K562 (cell line): ENCODE data around the gene ATAD3C. TPM values are rescaled to one million over a fixed set of nuclear protein-coding genes. Genes with fewer than 3 reads are reported as not detected.

Experiments used
- HNRNPUL1 ChIP-seq: fragments of 200-400 bp; formaldehyde crosslinking; IDR thresholded peaks from 2 replicates; pipeline ENCODE4 v1.6.1; 2017; ENCODE audit warnings: low read length
- KDM1A ChIP-seq, 2 experiments: fragments of 450-650 bp; IDR thresholded peaks; 2 replicates each; pipeline ENCODE4 v1.6.1; 2016; ENCODE audit warnings: mild to moderate bottlenecking in 2 of 2
- KLF16 ChIP-seq: IDR thresholded peaks from 2 replicates; pipeline ENCODE4 v1.6.1; 2016; ENCODE audit warnings: antibody characterized with exemption
- L3MBTL2 ChIP-seq: fragments of 450-650 bp; IDR thresholded peaks from 2 replicates; pipeline ENCODE4 v1.6.1; 2016; ENCODE audit warnings: mild to moderate bottlenecking, moderate library complexity
- MXD1 ChIP-seq: fragments of 250-450 bp; sonication (Bioruptor Pico); IDR thresholded peaks from 2 replicates; pipeline ENCODE4 v1.8.0; 2021; ENCODE audit warnings: borderline replicate concordance, mild to moderate bottlenecking, moderate library complexity; ENCODE audit not compliant: poor library complexity, severe bottlenecking
- STAT5A ChIP-seq: IDR thresholded peaks from 2 replicates; pipeline ENCODE4 v1.6.1; 2012; ENCODE audit warnings: low read length, inconsistent platforms, borderline replicate concordance
- TCF3 ChIP-seq: sonication (generic); formaldehyde crosslinking; IDR thresholded peaks from 2 replicates; pipeline ENCODE4 v1.4.0; 2020; ENCODE audit warnings: mild to moderate bottlenecking, missing genetic modification reagents
- TOE1 ChIP-seq, 2 experiments: fragments of 450-650 bp in 1 of 2; sonication (generic) in 1 of 2; formaldehyde crosslinking in 1 of 2; IDR thresholded peaks; 2 replicates each; pipeline versions ENCODE4 v1.7.1 to v1.8.0; 2016 to 2022; ENCODE audit warnings: borderline replicate concordance in 2 of 2, mild to moderate bottlenecking in 2 of 2, antibody characterized with exemption in 1 of 2, inconsistent platforms in 1 of 2, low read depth in 1 of 2, missing genetic modification reagents in 1 of 2, moderate library complexity in 1 of 2
- ZNF280B ChIP-seq: fragments of 250-450 bp; sonication (Bioruptor Pico); IDR thresholded peaks from 2 replicates; pipeline ENCODE4 v1.5.1; 2021; ENCODE audit warnings: mild to moderate bottlenecking
- ZNF696 ChIP-seq: fragments of 250-450 bp; sonication (Bioruptor Pico); conservative IDR thresholded peaks from 2 replicates; pipeline ENCODE4 v1.4.0; 2020; ENCODE audit warnings: mild to moderate bottlenecking, moderate library complexity
- polyA plus RNA-seq, 8 experiments: library from polyadenylated mRNA; depleted of rRNA in 4 of 8; stranded (reverse) in 5 of 8; unstranded in 3 of 8; fragments of >200 nt; fragmentation: Nextera tagmentation in 2 of 8; fragmentation: Illumina TruSeq in 1 of 8; extraction: Ambion mirVana in 2 of 8; extraction: Trizol in 1 of 8; gene quantifications; 2 replicates each; pipeline versions ENCODE4 v1.2.1 to v1.2.3, GENCODE V29; 2011 to 2014; ENCODE audit warnings: inconsistent platforms in 1 of 8, missing spikeins in 1 of 8
- total RNA-seq, 7 experiments: library from RNA; depleted of rRNA in 6 of 7; stranded (reverse); fragments of >200 nt in 6 of 7; fragmentation: Illumina TruSeq in 2 of 7; extraction: Trizol in 2 of 7; gene quantifications; 2 replicates each; pipeline versions ENCODE4 v1.2.1 to v1.2.3, GENCODE V29; 2011 to 2021; ENCODE audit warnings: low replicate concordance in 1 of 7
- TF ChIP-seq, protein P1 (sequence below): fragments of 250-450 bp; sonication (Bioruptor Pico); IDR thresholded peaks from 2 replicates; pipeline ENCODE4 v1.9.0; 2021; ENCODE audit warnings: mild to moderate bottlenecking, inconsistent platforms
- TF ChIP-seq, protein P2 (sequence below): fragments of 450-650 bp; IDR thresholded peaks from 2 replicates; pipeline ENCODE4 v1.6.1; 2016; ENCODE audit warnings: missing biosample characterization, missing genetic modification characterization
- TF ChIP-seq, protein P3 (sequence below): sonication (generic); formaldehyde crosslinking; IDR thresholded peaks from 2 replicates; pipeline ENCODE4 v1.8.0; 2023; ENCODE audit warnings: mild to moderate bottlenecking, missing genetic modification reagents
- TF ChIP-seq, protein P4 (sequence below): sonication (generic); formaldehyde crosslinking; IDR thresholded peaks from 2 replicates; pipeline ENCODE4 v1.8.1; 2023; ENCODE audit warnings: mild to moderate bottlenecking, missing genetic modification reagents

ATAD3C gene
- total and polyA plus RNA-seq, 9 of the 15 experiments (the other 6 are each of a cell fraction or from before 2014, with no cell fraction given), result 0.03 to 0.18 TPM; not detected in 7

- TF ChIP-seq, protein P1, sequence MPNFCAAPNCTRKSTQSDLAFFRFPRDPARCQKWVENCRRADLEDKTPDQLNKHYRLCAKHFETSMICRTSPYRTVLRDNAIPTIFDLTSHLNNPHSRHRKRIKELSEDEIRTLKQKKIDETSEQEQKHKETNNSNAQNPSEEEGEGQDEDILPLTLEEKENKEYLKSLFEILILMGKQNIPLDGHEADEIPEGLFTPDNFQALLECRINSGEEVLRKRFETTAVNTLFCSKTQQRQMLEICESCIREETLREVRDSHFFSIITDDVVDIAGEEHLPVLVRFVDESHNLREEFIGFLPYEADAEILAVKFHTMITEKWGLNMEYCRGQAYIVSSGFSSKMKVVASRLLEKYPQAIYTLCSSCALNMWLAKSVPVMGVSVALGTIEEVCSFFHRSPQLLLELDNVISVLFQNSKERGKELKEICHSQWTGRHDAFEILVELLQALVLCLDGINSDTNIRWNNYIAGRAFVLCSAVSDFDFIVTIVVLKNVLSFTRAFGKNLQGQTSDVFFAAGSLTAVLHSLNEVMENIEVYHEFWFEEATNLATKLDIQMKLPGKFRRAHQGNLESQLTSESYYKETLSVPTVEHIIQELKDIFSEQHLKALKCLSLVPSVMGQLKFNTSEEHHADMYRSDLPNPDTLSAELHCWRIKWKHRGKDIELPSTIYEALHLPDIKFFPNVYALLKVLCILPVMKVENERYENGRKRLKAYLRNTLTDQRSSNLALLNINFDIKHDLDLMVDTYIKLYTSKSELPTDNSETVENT (CRISPR knock-in tag), result no peak
- TF ChIP-seq L3MBTL2, result 0 out of 2 replicates have a peak, but pooled peaks have one; percentile 60
- no peak for TF ChIP-seq HNRNPUL1
- TF ChIP-seq KDM1A (IDR thresholded peaks at IDR 0.05), result no peak
- TF ChIP-seq TOE1 (IDR thresholded peaks at IDR 0.05; ENCODE audit: borderline replicate concordance), result peak; percentile 23; the same call in 1 of the 2 replicates
- 0 out of 2 replicates have a peak, but pooled peaks have one; percentile 29 for TF ChIP-seq TOE1 (CRISPR knock-in tag; IDR thresholded peaks at IDR 0.05; ENCODE audit: borderline replicate concordance, low read depth)
- TF ChIP-seq ZNF280B, result no peak
- no peak for TF ChIP-seq STAT5A
- TF ChIP-seq, protein P2, sequence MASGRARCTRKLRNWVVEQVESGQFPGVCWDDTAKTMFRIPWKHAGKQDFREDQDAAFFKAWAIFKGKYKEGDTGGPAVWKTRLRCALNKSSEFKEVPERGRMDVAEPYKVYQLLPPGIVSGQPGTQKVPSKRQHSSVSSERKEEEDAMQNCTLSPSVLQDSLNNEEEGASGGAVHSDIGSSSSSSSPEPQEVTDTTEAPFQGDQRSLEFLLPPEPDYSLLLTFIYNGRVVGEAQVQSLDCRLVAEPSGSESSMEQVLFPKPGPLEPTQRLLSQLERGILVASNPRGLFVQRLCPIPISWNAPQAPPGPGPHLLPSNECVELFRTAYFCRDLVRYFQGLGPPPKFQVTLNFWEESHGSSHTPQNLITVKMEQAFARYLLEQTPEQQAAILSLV (tag), result no peak
- TF ChIP-seq, protein P3, sequence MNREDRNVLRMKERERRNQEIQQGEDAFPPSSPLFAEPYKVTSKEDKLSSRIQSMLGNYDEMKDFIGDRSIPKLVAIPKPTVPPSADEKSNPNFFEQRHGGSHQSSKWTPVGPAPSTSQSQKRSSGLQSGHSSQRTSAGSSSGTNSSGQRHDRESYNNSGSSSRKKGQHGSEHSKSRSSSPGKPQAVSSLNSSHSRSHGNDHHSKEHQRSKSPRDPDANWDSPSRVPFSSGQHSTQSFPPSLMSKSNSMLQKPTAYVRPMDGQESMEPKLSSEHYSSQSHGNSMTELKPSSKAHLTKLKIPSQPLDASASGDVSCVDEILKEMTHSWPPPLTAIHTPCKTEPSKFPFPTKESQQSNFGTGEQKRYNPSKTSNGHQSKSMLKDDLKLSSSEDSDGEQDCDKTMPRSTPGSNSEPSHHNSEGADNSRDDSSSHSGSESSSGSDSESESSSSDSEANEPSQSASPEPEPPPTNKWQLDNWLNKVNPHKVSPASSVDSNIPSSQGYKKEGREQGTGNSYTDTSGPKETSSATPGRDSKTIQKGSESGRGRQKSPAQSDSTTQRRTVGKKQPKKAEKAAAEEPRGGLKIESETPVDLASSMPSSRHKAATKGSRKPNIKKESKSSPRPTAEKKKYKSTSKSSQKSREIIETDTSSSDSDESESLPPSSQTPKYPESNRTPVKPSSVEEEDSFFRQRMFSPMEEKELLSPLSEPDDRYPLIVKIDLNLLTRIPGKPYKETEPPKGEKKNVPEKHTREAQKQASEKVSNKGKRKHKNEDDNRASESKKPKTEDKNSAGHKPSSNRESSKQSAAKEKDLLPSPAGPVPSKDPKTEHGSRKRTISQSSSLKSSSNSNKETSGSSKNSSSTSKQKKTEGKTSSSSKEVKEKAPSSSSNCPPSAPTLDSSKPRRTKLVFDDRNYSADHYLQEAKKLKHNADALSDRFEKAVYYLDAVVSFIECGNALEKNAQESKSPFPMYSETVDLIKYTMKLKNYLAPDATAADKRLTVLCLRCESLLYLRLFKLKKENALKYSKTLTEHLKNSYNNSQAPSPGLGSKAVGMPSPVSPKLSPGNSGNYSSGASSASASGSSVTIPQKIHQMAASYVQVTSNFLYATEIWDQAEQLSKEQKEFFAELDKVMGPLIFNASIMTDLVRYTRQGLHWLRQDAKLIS (CRISPR knock-in tag), result no peak
- TF ChIP-seq MXD1 (CRISPR knock-in tag), result no peak
- no peak for TF ChIP-seq ZNF696 (CRISPR knock-in tag)
- TF ChIP-seq KLF16, result no peak
- TF ChIP-seq, protein P4, sequence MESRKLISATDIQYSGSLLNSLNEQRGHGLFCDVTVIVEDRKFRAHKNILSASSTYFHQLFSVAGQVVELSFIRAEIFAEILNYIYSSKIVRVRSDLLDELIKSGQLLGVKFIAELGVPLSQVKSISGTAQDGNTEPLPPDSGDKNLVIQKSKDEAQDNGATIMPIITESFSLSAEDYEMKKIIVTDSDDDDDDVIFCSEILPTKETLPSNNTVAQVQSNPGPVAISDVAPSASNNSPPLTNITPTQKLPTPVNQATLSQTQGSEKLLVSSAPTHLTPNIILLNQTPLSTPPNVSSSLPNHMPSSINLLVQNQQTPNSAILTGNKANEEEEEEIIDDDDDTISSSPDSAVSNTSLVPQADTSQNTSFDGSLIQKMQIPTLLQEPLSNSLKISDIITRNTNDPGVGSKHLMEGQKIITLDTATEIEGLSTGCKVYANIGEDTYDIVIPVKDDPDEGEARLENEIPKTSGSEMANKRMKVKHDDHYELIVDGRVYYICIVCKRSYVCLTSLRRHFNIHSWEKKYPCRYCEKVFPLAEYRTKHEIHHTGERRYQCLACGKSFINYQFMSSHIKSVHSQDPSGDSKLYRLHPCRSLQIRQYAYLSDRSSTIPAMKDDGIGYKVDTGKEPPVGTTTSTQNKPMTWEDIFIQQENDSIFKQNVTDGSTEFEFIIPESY, result peak; percentile 94
- TF ChIP-seq TCF3 (CRISPR knock-in tag), result 0 out of 2 replicates have a peak, but pooled peaks have one; percentile 5
These were observed 61.5 kb downstream of the ATAD3C start (continued) for GRCh38 chr1:1510912-1511532.
